IMR-90 (cell line): Measurements from ENCODE around the gene BSCL2. TPM values are rescaled to one million over a fixed set of nuclear protein-coding genes. Genes with fewer than 3 reads are reported as not detected.
A peak's percentile ranks its signal among the peaks of the same experiment; 100 is the strongest.

Source experiments
- ATAC-seq: fragments of 200-7000 bp; cut with Tn5 transposase; 2 replicates; pipeline ENCODE4 v1.9.1; 2020; ENCODE audit warnings: low read depth, mild to moderate bottlenecking, moderate library complexity
- BruUV-seq: library from RNA; stranded (reverse); fragments of 400-500 nt; replicated peaks from 2 replicates; lab custom pipeline; 2021; lab: Mats Ljungman, UMichigan
- CTCF ChIA-PET: fragments of 300-600 bp; formaldehyde crosslinking; extraction: SDS; loops from one replicate; lab custom pipeline; 2021; ENCODE audit warnings: antibody characterized with exemption; lab: Yijun Ruan, JAX
- POLR2A ChIA-PET: fragments of 300-600 bp; sonication (Branson Sonifier 250); formaldehyde crosslinking; loops from one replicate; lab custom pipeline; 2022; ENCODE audit warnings: antibody characterized with exemption; ENCODE audit not compliant: unreplicated experiment; lab: Charles Lee
- DNase-seq: peaks from one replicate; pipeline ENCODE4 v3.0.0; 2013
- H2AFZ ChIP-seq: replicated peaks from 2 replicates; pipeline ENCODE3; 2013; ENCODE audit warnings: low read length, mild to moderate bottlenecking; ENCODE audit not compliant: poor library complexity
- H2AK5ac ChIP-seq: 2 replicates; pipeline ENCODE4 v1.6.1; 2013; ENCODE audit warnings: low read depth, low read length, inconsistent platforms
- H2AK9ac ChIP-seq: replicated peaks from 2 replicates; pipeline ENCODE3; 2013; ENCODE audit warnings: mild to moderate bottlenecking, low read depth, low read length, moderate library complexity; ENCODE audit not compliant: poor library complexity
- H2BK120ac ChIP-seq: 2 replicates; pipeline ENCODE4 v1.6.1; 2013; ENCODE audit warnings: low read depth, low read length, inconsistent platforms
- H2BK15ac ChIP-seq: 3 replicates; pipeline ENCODE4 v1.6.1; 2013; ENCODE audit warnings: low read depth, low read length, inconsistent platforms
- H2BK20ac ChIP-seq: 2 replicates; pipeline ENCODE4 v1.6.1; 2013; ENCODE audit warnings: low read depth, mild to moderate bottlenecking, inconsistent platforms, low read length, moderate library complexity
- H2BK5ac ChIP-seq: 2 replicates; pipeline ENCODE4 v1.6.1; 2013; ENCODE audit warnings: mild to moderate bottlenecking, low read depth, low read length, inconsistent platforms; ENCODE audit not compliant: poor library complexity, severe bottlenecking
- H3K14ac ChIP-seq: replicated peaks from 2 replicates; pipeline ENCODE4 v1.6.1; 2013; ENCODE audit warnings: low read depth, low read length, inconsistent platforms
- H3K18ac ChIP-seq: 2 replicates; pipeline ENCODE4 v1.6.1; 2013; ENCODE audit warnings: low read depth, low read length, control low read depth
- H3K23ac ChIP-seq: 2 replicates; pipeline ENCODE4 v1.6.1; 2013; ENCODE audit warnings: low read depth, low read length, inconsistent platforms
- H3K27ac ChIP-seq: 2 replicates; pipeline ENCODE4 v1.5.1; 2013; ENCODE audit warnings: mild to moderate bottlenecking, control low read depth, low read length; ENCODE audit not compliant: insufficient read depth
- H3K27me3 ChIP-seq: 2 replicates; pipeline ENCODE4 v1.6.1; 2013; ENCODE audit warnings: low read length; ENCODE audit not compliant: control insufficient read depth, insufficient read depth
- H3K36me3 ChIP-seq: 2 replicates; pipeline ENCODE4 v1.6.1; 2013; ENCODE audit warnings: low read length, mixed read lengths; ENCODE audit not compliant: control insufficient read depth, insufficient read depth
- H3K4ac ChIP-seq: 2 replicates; pipeline ENCODE4 v1.6.1; 2013; ENCODE audit warnings: low read depth, low read length, inconsistent platforms
- H3K4me1 ChIP-seq: 2 replicates; pipeline ENCODE4 v1.6.1; 2013; ENCODE audit warnings: low read length, mixed read lengths; ENCODE audit not compliant: control insufficient read depth, insufficient read depth
- H3K4me2 ChIP-seq: 2 replicates; pipeline ENCODE4 v1.6.1; 2013; ENCODE audit warnings: low read depth, mild to moderate bottlenecking, control low read depth, low read length, moderate library complexity
- H3K4me3 ChIP-seq: 2 replicates; pipeline ENCODE4 v1.5.1; 2013; ENCODE audit warnings: low read depth, mild to moderate bottlenecking, control low read depth, low read length, moderate library complexity; ENCODE audit not compliant: insufficient read depth
- H3K56ac ChIP-seq: 2 replicates; pipeline ENCODE4 v1.6.1; 2013; ENCODE audit warnings: low read length, inconsistent platforms; ENCODE audit not compliant: insufficient read depth; ENCODE audit errors: extremely low read depth
- H3K79me1 ChIP-seq, 2 experiments: 2 replicates each; pipeline ENCODE4 v1.6.1; 2013; ENCODE audit warnings: low read length in 2 of 2, inconsistent platforms in 1 of 2, low read depth in 1 of 2
- H3K9ac ChIP-seq: 2 replicates; pipeline ENCODE4 v1.6.1; 2013; ENCODE audit warnings: low read depth, low read length, control low read depth
- H3K9me1 ChIP-seq: 2 replicates; pipeline ENCODE4 v1.6.1; 2013; ENCODE audit warnings: low read length, inconsistent platforms; ENCODE audit not compliant: insufficient read depth
- H3K9me3 ChIP-seq: 2 replicates; pipeline ENCODE4 v1.6.1; 2013; ENCODE audit warnings: low read length; ENCODE audit not compliant: control insufficient read depth, insufficient read depth
- H4K20me1 ChIP-seq: 2 replicates; pipeline ENCODE4 v1.6.1; 2013; ENCODE audit warnings: low read length, inconsistent platforms; ENCODE audit not compliant: insufficient read depth
- H4K5ac ChIP-seq: 2 replicates; pipeline ENCODE4 v1.6.1; 2013; ENCODE audit warnings: mild to moderate bottlenecking, low read depth, low read length, control low read depth
- H4K8ac ChIP-seq, 2 experiments: 2 replicates each; pipeline ENCODE4 v1.6.1; 2013; ENCODE audit warnings: low read depth in 2 of 2, low read length in 2 of 2, control low read depth in 1 of 2, inconsistent platforms in 1 of 2
- H4K91ac ChIP-seq: 2 replicates; pipeline ENCODE4 v1.6.1; 2013; ENCODE audit warnings: low read depth, low read length, inconsistent platforms; ENCODE audit not compliant: insufficient read depth
- CTCF ChIP-seq: conservative IDR thresholded peaks from 2 replicates; pipeline ENCODE4 v1.5.1; 2012; ENCODE audit warnings: mild to moderate bottlenecking, low read depth, low read length, improper control_type of control experiment
- POLR2A ChIP-seq: IDR thresholded peaks from 2 replicates; pipeline ENCODE4 v1.6.1; 2012; ENCODE audit warnings: mild to moderate bottlenecking, low read depth, low read length
- RAD21 ChIP-seq: IDR thresholded peaks from 2 replicates; pipeline ENCODE4 v1.6.1; 2012; ENCODE audit warnings: low read length, improper control_type of control experiment
- RFX5 ChIP-seq: IDR thresholded peaks from 2 replicates; pipeline ENCODE4 v1.8.0; 2012; ENCODE audit warnings: low read depth, mild to moderate bottlenecking, low read length, moderate library complexity
- WGBS, 2 experiments: methylation state at CpG; one replicate each; pipeline versions ENCODE4 v1.1.5 to v1.1.7; 2013; ENCODE audit warnings: missing lambda C conversion rate in 2 of 2; ENCODE audit not compliant: insufficient read length in 1 of 2; ENCODE audit errors: extremely low coverage in 2 of 2; 5-methylcytosine and 5-hydroxymethylcytosine counted together
- dilution Hi-C: fragments of 300-500 bp; cut with HindIII; formaldehyde crosslinking; loops from one replicate; pipeline ENCODE4 v1.14.3; 2018; ENCODE audit warnings: low sequenced_read_pairs; ENCODE audit not compliant: unreplicated experiment
- in situ Hi-C: fragments of 300-500 bp; cut with MboI; formaldehyde crosslinking; loops from 3 replicates; pipeline ENCODE4 v1.14.3; 2019; ENCODE audit warnings: low sequenced_read_pairs, inconsistent platforms, mixed read lengths
- intact Hi-C: fragments of 100-400 bp; cut with micrococcal nuclease; formaldehyde crosslinking; loops from 2 replicates; pipeline ENCODE4 v1.10.0; 2022
- polyA plus RNA-seq, 3 experiments: library from polyadenylated mRNA; depleted of rRNA; stranded (reverse); fragments of >200 nt; gene quantifications; 2 replicates each; pipeline ENCODE4 v1.2.3, GENCODE V29; 2012; ENCODE audit warnings: low replicate concordance in 1 of 3
- total RNA-seq: library from RNA; depleted of rRNA; stranded (reverse); fragments of >200 nt; gene quantifications from 2 replicates; pipeline ENCODE4 v1.2.3, GENCODE V29; 2012

Gene BSCL2
- total and polyA plus RNA-seq, 2 of the 4 experiments (the other 2 are of a cell fraction): 26.2 to 47.1 TPM

GRCh38 chr11:62712276-62712812 lies 5.1 kb upstream of the BSCL2 start:
- H4K8ac ChIP-seq: no peak overlapping the region
- no peaks in the 10 kb centered on the region for H4K20me1 ChIP-seq
- H2AK9ac ChIP-seq: no peak overlapping the region
- H3K23ac ChIP-seq: no peak overlapping the region
- peaks cover 27 to 65% of the 10 kb centered on the region in 2 experiments for H3K79me1 ChIP-seq
- CTCF ChIA-PET: no interaction called here
- no peak overlapping the region for H4K91ac ChIP-seq
- peak; percentile 41 for DNase-seq
- TF ChIP-seq RAD21: no peak
- no peak for TF ChIP-seq RFX5
- TF ChIP-seq POLR2A: no peak
- TF ChIP-seq CTCF: no peak
- peaks cover 47% of the 10 kb centered on the region for H3K36me3 ChIP-seq
- H3K14ac ChIP-seq: no peak overlapping the region
- no peak overlapping the region for H3K18ac ChIP-seq
- no TSS peak for BruUV-seq
- H3K9me1 ChIP-seq: peaks cover 10% of the 10 kb centered on the region
- in situ Hi-C loops: no loop called here
- H4K5ac ChIP-seq: no peak overlapping the region
- POLR2A ChIA-PET: no interaction called here
- H3K27me3 ChIP-seq: no peaks in the 10 kb centered on the region
- no peak overlapping the region for H2AK5ac ChIP-seq
- no peak overlapping the region for H3K9ac ChIP-seq
- dilution Hi-C loops: no loop called here
- no peak overlapping the region for H3K4me2 ChIP-seq
- ATAC-seq: no peak
- H3K4me3 ChIP-seq: no peak overlapping the region
- H2BK120ac ChIP-seq: no peak overlapping the region
- H2BK20ac ChIP-seq: no peak overlapping the region
- H3K4ac ChIP-seq: no peak overlapping the region
- no peak overlapping the region for H2BK5ac ChIP-seq
- H2BK15ac ChIP-seq: no peak overlapping the region
- no CpG with 5 or more reads among the region's 6 CpGs for WGBS, 2 experiments
- peaks cover 12% of the 10 kb centered on the region for H3K4me1 ChIP-seq
- intact Hi-C loops: no loop called here
- peak overlapping the region; percentile 41; the same call in 1 of the 2 replicates for H3K27ac ChIP-seq
- no peaks in the 10 kb centered on the region for H3K9me3 ChIP-seq
- no peak overlapping the region for H3K56ac ChIP-seq
- no peak overlapping the region for H2AFZ ChIP-seq
